Keratinocyte (primary cell): ENCODE results near the gene TAGLN. TPM values are rescaled to one million over a fixed set of nuclear protein-coding genes. Genes with fewer than 3 reads are reported as not detected.

Experiments used
- DNase-seq: peaks from one replicate; pipeline ENCODE4 v3.0.0-alpha.2; 2011; ENCODE audit warnings: low read depth, missing footprints, low spot score
- FAIRE-seq: peaks from 2 replicates; lab custom pipeline; 2011; peaks lifted over from hg19 to GRCh38; lab: Jason Lieb, UNC
- H2AFZ ChIP-seq: 2 replicates; pipeline ENCODE4 v1.6.0; 2012; ENCODE audit warnings: low read length, control low read depth, inconsistent platforms; ENCODE audit not compliant: control insufficient read depth
- H3K27ac ChIP-seq: 2 replicates; pipeline ENCODE4 v1.5.1; 2011; ENCODE audit warnings: low read length; ENCODE audit not compliant: control insufficient read depth, insufficient read depth
- H3K27me3 ChIP-seq: 3 replicates; pipeline ENCODE4 v1.6.0; 2011; ENCODE audit warnings: low read length; ENCODE audit not compliant: control insufficient read depth, insufficient read depth; ENCODE audit errors: extremely low read depth
- H3K36me3 ChIP-seq, 2 experiments: 2 replicates in 1 of 2; 3 replicates in 1 of 2; pipeline ENCODE4 v1.5.1; 2011; ENCODE audit warnings: low read length in 2 of 2, mild to moderate bottlenecking in 1 of 2; ENCODE audit not compliant: control insufficient read depth in 2 of 2, insufficient read depth in 2 of 2; ENCODE audit errors: extremely low read depth in 1 of 2
- H3K4me1 ChIP-seq: 3 replicates; pipeline ENCODE4 v1.5.1; 2011; ENCODE audit warnings: low read length; ENCODE audit not compliant: control insufficient read depth, insufficient read depth; ENCODE audit errors: extremely low read depth
- H3K4me2 ChIP-seq: 3 replicates; pipeline ENCODE4 v1.6.0; 2011; ENCODE audit warnings: low read depth, low read length; ENCODE audit not compliant: control insufficient read depth, insufficient read depth; ENCODE audit errors: extremely low read depth
- H3K4me3 ChIP-seq, 3 experiments: fragments of 200-600 bp in 1 of 3; sonication (generic) in 1 of 3; 2 replicates in 2 of 3; 3 replicates in 1 of 3; pipeline ENCODE4 v1.5.1; 2011 to 2016; ENCODE audit warnings: low read length in 3 of 3, mild to moderate bottlenecking in 3 of 3, control low read depth in 2 of 3, inconsistent platforms in 1 of 3, low read depth in 1 of 3, mixed read lengths in 1 of 3, mixed run types in 1 of 3, moderate library complexity in 1 of 3; ENCODE audit not compliant: control insufficient read depth in 2 of 3, insufficient read depth in 2 of 3; ENCODE audit errors: extremely low read depth in 1 of 3
- H3K79me2 ChIP-seq: 2 replicates; pipeline ENCODE4 v1.6.0; 2012; ENCODE audit warnings: low read length; ENCODE audit not compliant: control insufficient read depth, insufficient read depth
- H3K9ac ChIP-seq: 3 replicates; pipeline ENCODE4 v1.6.0; 2011; ENCODE audit warnings: low read length; ENCODE audit not compliant: control insufficient read depth, insufficient read depth; ENCODE audit errors: extremely low read depth
- H3K9me1 ChIP-seq: 3 replicates; pipeline ENCODE4 v1.6.0; 2011; ENCODE audit warnings: low read length; ENCODE audit not compliant: control insufficient read depth, insufficient read depth; ENCODE audit errors: extremely low read depth
- H3K9me3 ChIP-seq: 2 replicates; pipeline ENCODE4 v1.5.1; 2012; ENCODE audit warnings: low read depth, low read length; ENCODE audit not compliant: control insufficient read depth
- H4K20me1 ChIP-seq: 3 replicates; pipeline ENCODE4 v1.6.0; 2011; ENCODE audit warnings: low read length; ENCODE audit not compliant: control insufficient read depth, insufficient read depth; ENCODE audit errors: extremely low read depth
- CTCF ChIP-seq, 3 experiments: IDR thresholded peaks in 1 of 3; conservative IDR thresholded peaks in 1 of 3; optimal IDR thresholded peaks in 1 of 3; 2 replicates in 2 of 3; 3 replicates in 1 of 3; pipeline versions ENCODE3 to v1.5.1; 2011; ENCODE audit warnings: low read length in 3 of 3, mild to moderate bottlenecking in 3 of 3, moderate library complexity in 2 of 3, control low read depth in 1 of 3, inconsistent platforms in 1 of 3; ENCODE audit not compliant: insufficient read depth in 2 of 3; ENCODE audit errors: extremely low read depth in 1 of 3
- EZH2 ChIP-seq: IDR thresholded peaks from one replicate; pipeline ENCODE4 v1.6.1; 2012; ENCODE audit warnings: inconsistent platforms, mild to moderate bottlenecking, low read length, moderate library complexity
- dilution Hi-C: fragments of 300-500 bp; cut with MboI; formaldehyde crosslinking; loops from one replicate; pipeline ENCODE4 v1.7.0; 2020; ENCODE audit warnings: low sequenced_read_pairs; ENCODE audit not compliant: extremely low pct_ligation_motif_present
- polyA plus RNA-seq, 5 experiments: library from polyadenylated mRNA; depleted of rRNA in 3 of 5; stranded (reverse) in 3 of 5; stranded (forward) in 1 of 5; unstranded in 1 of 5; fragments of >200 nt; gene quantifications; 1 replicate in 1 of 5; 2 replicates in 3 of 5; 3 replicates in 1 of 5; pipeline versions ENCODE4 v1.2.1 to v1.2.3, GENCODE V29; 2011 to 2012; ENCODE audit warnings: missing spikeins in 2 of 5, low read depth in 1 of 5, low replicate concordance in 1 of 5

TAGLN gene
- polyA plus RNA-seq, 1 donor (not counting 4 experiments of a cell fraction or from before 2014, with no cell fraction given): 26.6 TPM

GRCh38 chr11:117221775-117222517 is 22.8 kb downstream of the TAGLN start:
- Histone ChIP-seq H3K27me3 (no peaks in the 10 kb centered on the region), H2AFZ (no peak overlapping the region), H3K4me2 (no peak overlapping the region), H3K36me3 (peaks cover 50 to 58% of the 10 kb centered on the region in 2 experiments), H3K9ac (no peak overlapping the region), H3K4me1 (no peaks in the 10 kb centered on the region), H3K9me3 (no peaks in the 10 kb centered on the region), H3K9me1 (peaks cover 2% of the 10 kb centered on the region), H3K27ac (no peak overlapping the region), H3K4me3 (no peak overlapping the region), H4K20me1 (no peaks in the 10 kb centered on the region), H3K79me2 (no peaks in the 10 kb centered on the region)
- DNase-seq: no peak
- no peak for TF ChIP-seq EZH2
- no peak for TF ChIP-seq CTCF (optimal IDR thresholded peaks at IDR 0.05 in 1 of 3, IDR thresholded peaks at IDR 0.05 in 1 of 3, conservative IDR thresholded peaks at IDR 0.05 in 1 of 3; ENCODE audit: extremely low read depth in 1 of 3, insufficient read depth in 2 of 3, low read length in 3 of 3)
- dilution Hi-C loops: no loop called here
- FAIRE-seq: no peak

GRCh38 chr11:117222991-117223740 is 24.0 kb downstream of the TAGLN start:
- Histone ChIP-seq H3K36me3 (peaks cover 52 to 54% of the 10 kb centered on the region in 2 experiments), H3K9me3 (no peaks in the 10 kb centered on the region), H3K9ac (no peak overlapping the region), H3K4me3 (no peak overlapping the region), H2AFZ (no peak overlapping the region), H4K20me1 (no peaks in the 10 kb centered on the region), H3K27me3 (no peaks in the 10 kb centered on the region), H3K79me2 (no peaks in the 10 kb centered on the region), H3K4me1 (no peaks in the 10 kb centered on the region), H3K27ac (no peak overlapping the region), H3K4me2 (no peak overlapping the region), H3K9me1 (peaks cover 2% of the 10 kb centered on the region)
- FAIRE-seq (no peak), DNase-seq (no peak)
- dilution Hi-C loops: no loop called here
- TF ChIP-seq CTCF (optimal IDR thresholded peaks at IDR 0.05 in 1 of 3, IDR thresholded peaks at IDR 0.05 in 1 of 3, conservative IDR thresholded peaks at IDR 0.05 in 1 of 3; ENCODE audit: extremely low read depth in 1 of 3, insufficient read depth in 2 of 3, low read length in 3 of 3) (no peak), EZH2 (no peak)
